ENCODE data around the gene UTF1.

The UTF1 gene

GRCh38 chr10:133196936-133197758 is 32.9 kb upstream of the UTF1 start:
- DNase-seq (ENCODE audit: low read depth in 2 of 2): no peak

- DNase-seq (ENCODE audit: low read depth in 2 of 2): no peak
Measured at GRCh38 chr10:133197786-133198185, 32.2 kb upstream of the UTF1 start.

GRCh38 chr10:133198206-133198605 is 31.8 kb upstream of the UTF1 start:
- no peak for DNase-seq (ENCODE audit: low read depth in 2 of 2)

- no peak for DNase-seq (ENCODE audit: low read depth in 2 of 2)
Measured at GRCh38 chr10:133198621-133199487, 31.2 kb upstream of the UTF1 start.

- DNase-seq (ENCODE audit: low read depth in 2 of 2): no peak
Measured at GRCh38 chr10:133199488-133199885, 30.5 kb upstream of the UTF1 start.

GRCh38 chr10:133199992-133200611 is 29.9 kb upstream of the UTF1 start:
- DNase-seq (ENCODE audit: low read depth in 2 of 2): no peak

GRCh38 chr10:133200621-133201031 is 29.4 kb upstream of the UTF1 start:
- no peak for DNase-seq (ENCODE audit: low read depth in 2 of 2)

GRCh38 chr10:133201151-133201947 is 28.7 kb upstream of the UTF1 start:
- DNase-seq (ENCODE audit: low read depth in 2 of 2): no peak

- DNase-seq (ENCODE audit: low read depth in 2 of 2): no peak
Measured at GRCh38 chr10:133201948-133202725, 27.9 kb upstream of the UTF1 start.

GRCh38 chr10:133202778-133203651 is 27.0 kb upstream of the UTF1 start:
- DNase-seq (ENCODE audit: low read depth in 2 of 2): no peak

- no peak for DNase-seq (ENCODE audit: low read depth in 2 of 2)
Measured at GRCh38 chr10:133203652-133204195, 26.3 kb upstream of the UTF1 start.

GRCh38 chr10:133204226-133205015 is 25.6 kb upstream of the UTF1 start:
- DNase-seq (ENCODE audit: low read depth in 2 of 2): no peak

- no peak for DNase-seq (ENCODE audit: low read depth in 2 of 2)
Measured at GRCh38 chr10:133205146-133205545, 24.9 kb upstream of the UTF1 start.

- no peak for DNase-seq (ENCODE audit: low read depth in 2 of 2)
Measured at GRCh38 chr10:133206356-133207040, 23.5 kb upstream of the UTF1 start.

- no peak for DNase-seq (ENCODE audit: low read depth in 2 of 2)
Measured at GRCh38 chr10:133207041-133207600, 22.9 kb upstream of the UTF1 start.

GRCh38 chr10:133207627-133208026 is 22.4 kb upstream of the UTF1 start:
- DNase-seq (ENCODE audit: low read depth in 2 of 2): no peak

- no peak for DNase-seq (ENCODE audit: low read depth in 2 of 2)
Measured at GRCh38 chr10:133208466-133208865, 21.6 kb upstream of the UTF1 start.

- no peak for DNase-seq (ENCODE audit: low read depth in 2 of 2)
Measured at GRCh38 chr10:133209117-133209516, 20.9 kb upstream of the UTF1 start.
